GM12865 (cell line): Measurements from ENCODE around the gene UNKL.
A peak's percentile ranks its signal among the peaks of the same experiment; 100 is the strongest.

Experiments
- DNase-seq: peaks from one replicate; pipeline ENCODE4 v3.0.0; 2010; ENCODE audit warnings: low read depth
- H3K4me3 ChIP-seq: 2 replicates; pipeline ENCODE4 v1.5.1; 2011; ENCODE audit warnings: mild to moderate bottlenecking, low read depth, low read length, control low read depth
- CTCF ChIP-seq: IDR thresholded peaks from 2 replicates; pipeline ENCODE4 v1.5.1; 2011; ENCODE audit warnings: low read length, control low read depth, low read depth, inconsistent platforms; ENCODE audit not compliant: insufficient read depth; ENCODE audit errors: missing control alignments

The UNKL gene

GRCh38 chr16:1327619-1327947 lies 86.9 kb downstream of the UNKL start:
- DNase-seq, result no peak
- no peak for TF ChIP-seq CTCF
- no peak overlapping the region for H3K4me3 ChIP-seq

GRCh38 chr16:1326946-1327618 lies 87.4 kb downstream of the UNKL start:
- H3K4me3 ChIP-seq, result no peak overlapping the region
- no peak for DNase-seq
- no peak for TF ChIP-seq CTCF

- no peak overlapping the region for H3K4me3 ChIP-seq
- peak; percentile 58 for DNase-seq
- TF ChIP-seq CTCF, result no peak
Observed at GRCh38 chr16:1326391-1326790, 88.1 kb downstream of the UNKL start.

GRCh38 chr16:1325673-1326371 lies 88.7 kb downstream of the UNKL start:
- no peak for DNase-seq
- no peak overlapping the region for H3K4me3 ChIP-seq
- no peak for TF ChIP-seq CTCF

- DNase-seq, result no peak
- no peak for TF ChIP-seq CTCF
- no peak overlapping the region for H3K4me3 ChIP-seq
Observed at GRCh38 chr16:1325261-1325660, 89.2 kb downstream of the UNKL start.

GRCh38 chr16:1324286-1324826 lies 90.1 kb downstream of the UNKL start:
- TF ChIP-seq CTCF, result no peak
- DNase-seq, result no peak
- H3K4me3 ChIP-seq, result no peak overlapping the region
